ENCODE results near the gene PAX4. TPM values are rescaled to one million over a fixed set of nuclear protein-coding genes. Genes with fewer than 3 reads are reported as not detected.

Gene PAX4
- total RNA-seq (not detected), polyA plus RNA-seq (not detected)
- long read RNA-seq, donor 1 = 0 reads
- long read RNA-seq, donor 2 = 0 reads

DNA sequence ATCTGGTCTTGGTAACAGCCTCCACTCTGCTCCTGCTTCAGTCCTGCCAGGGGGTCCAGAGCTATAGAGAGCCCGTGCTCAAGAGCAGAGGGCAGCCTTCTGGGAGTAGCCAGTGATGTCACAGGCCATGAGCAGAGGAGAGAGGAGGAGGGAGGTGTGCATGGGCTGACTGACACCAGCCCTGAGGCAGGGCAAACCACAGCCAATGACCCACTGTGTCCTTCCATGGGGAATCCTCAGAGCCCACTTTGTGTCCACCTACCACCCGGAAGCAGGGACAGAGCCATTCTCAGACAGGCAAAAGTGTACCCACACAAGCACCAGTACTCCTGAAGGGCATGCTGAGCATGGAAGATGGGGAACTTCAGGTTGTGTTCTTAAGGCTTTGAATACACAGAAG lies at the start of gene PAX4:
Gene PAX4, minus strand, starts transcription at position 101 of the 400 bp plus-strand sequence. CDS start 2,214 bp downstream, outside the sequence.
- H3K27me3 ChIP-seq (replicated peaks in 1 of 7) = peaks cover 0 to 87% (median 24%) of the 10 kb centered on the region in 7 donors
- intact Hi-C loops (cut with DNase I; ENCODE audit: low total_unique reads) = no loop called here
- no peak within 1 kb of the TSS for H3K4me3 ChIP-seq
- no peaks in the 10 kb centered on the region for H3K9me3 ChIP-seq
- no peak for DNase-seq
- H3K4me1 ChIP-seq = peaks cover 0 to 16% (median 7%) of the 10 kb centered on the region in 6 donors
- H3K36me3 ChIP-seq = no peaks in the 10 kb centered on the region
- TF ChIP-seq CTCF (IDR thresholded peaks at IDR 0.05 in 8 of 11, conservative IDR thresholded peaks at IDR 0.05 in 3 of 11) (no peak), POLR2AphosphoS5 (IDR thresholded peaks at IDR 0.05) (no peak), POLR2A (IDR thresholded peaks at IDR 0.05) (no peak)
- H3K27ac ChIP-seq = no peak within 1 kb of the TSS
- 48 to 66% (median 51%) methylated on average over 2 of the region's 2 CpGs for WGBS, 5 donors

DNA sequence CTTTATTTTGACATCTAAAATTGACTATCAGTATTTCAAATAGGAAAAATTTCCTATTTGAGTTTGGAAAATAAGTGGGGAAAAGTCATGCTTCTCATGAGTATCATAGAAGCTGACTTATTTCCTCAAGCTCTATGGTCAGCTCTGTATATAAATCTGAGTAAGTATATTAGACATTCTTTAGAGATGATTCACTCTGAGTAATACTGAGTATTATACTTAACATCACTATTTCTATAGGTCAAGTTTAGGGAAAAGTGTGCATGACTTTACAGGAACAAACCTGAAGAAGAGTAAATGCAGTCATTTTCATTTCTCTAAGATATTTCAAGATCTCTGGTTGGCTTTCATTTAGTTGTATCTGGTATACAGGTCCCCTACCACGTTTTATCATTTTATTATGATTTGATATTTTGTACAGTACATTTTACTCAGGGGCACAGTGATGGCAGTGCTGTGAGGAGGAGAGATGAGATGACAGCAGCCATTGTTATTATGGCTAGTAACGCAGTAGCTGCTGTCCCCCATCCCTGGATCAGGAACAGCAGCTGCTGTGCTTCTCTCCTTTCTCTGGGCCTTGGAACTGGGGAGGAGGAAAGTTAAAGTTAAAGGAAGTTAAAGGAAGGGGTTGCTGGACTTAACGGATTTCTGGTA lies 49.2 kb upstream of the PAX4 start:
- DNase-seq = no peak
- Histone ChIP-seq H3K4me3 (no peak overlapping the region), H3K36me3 (peaks cover 0 to 49% (median 3%) of the 10 kb centered on the region in 6 donors), H3K27ac (peak overlapping the region in 1 of 8 donors; percentile 26), H3K27me3 (replicated peaks in 1 of 7) (no peaks in the 10 kb centered on the region), H3K9me3 (peaks cover 0 to 2% (median 0%) of the 10 kb centered on the region in 8 donors), H3K4me1 (peaks cover 0 to 35% (median 15%) of the 10 kb centered on the region in 6 donors)
- WGBS, 5 donors = 69 to 91% (median 81%) methylated on average over 3 of the region's 3 CpGs
- intact Hi-C loops (cut with DNase I; ENCODE audit: low total_unique reads) = no loop called here
- TF ChIP-seq POLR2A (IDR thresholded peaks at IDR 0.05) (no peak), CTCF (IDR thresholded peaks at IDR 0.05 in 8 of 11, conservative IDR thresholded peaks at IDR 0.05 in 3 of 11) (no peak), POLR2AphosphoS5 (IDR thresholded peaks at IDR 0.05) (no peak)

GRCh38 chr7:127666602-127667001 lies 48.7 kb upstream of the PAX4 start:
- Histone ChIP-seq H3K4me3 (no peak overlapping the region), H3K9me3 (no peaks in the 10 kb centered on the region), H3K27ac (no peak overlapping the region), H3K27me3 (replicated peaks in 1 of 7) (no peaks in the 10 kb centered on the region), H3K4me1 (peaks cover 0 to 35% (median 15%) of the 10 kb centered on the region in 6 donors), H3K36me3 (peaks cover 0 to 46% (median 3%) of the 10 kb centered on the region in 6 donors)
- intact Hi-C loops (cut with DNase I; ENCODE audit: low total_unique reads) = no loop called here
- TF ChIP-seq POLR2AphosphoS5 (IDR thresholded peaks at IDR 0.05) (no peak), POLR2A (IDR thresholded peaks at IDR 0.05) (no peak), CTCF (IDR thresholded peaks at IDR 0.05 in 8 of 11, conservative IDR thresholded peaks at IDR 0.05 in 3 of 11) (no peak)
- WGBS, 5 donors = 89 to 95% (median 92%) methylated on average over 4 of the region's 4 CpGs
- DNase-seq = no peak

- no peak overlapping the region for H3K4me3 ChIP-seq
- TF ChIP-seq POLR2A (IDR thresholded peaks at IDR 0.05) = no peak
- no peak for TF ChIP-seq CTCF (IDR thresholded peaks at IDR 0.05 in 8 of 11, conservative IDR thresholded peaks at IDR 0.05 in 3 of 11)
- no peak for TF ChIP-seq POLR2AphosphoS5 (IDR thresholded peaks at IDR 0.05)
- H3K4me1 ChIP-seq = peaks cover 0 to 40% (median 15%) of the 10 kb centered on the region in 6 donors
- intact Hi-C loops (cut with DNase I; ENCODE audit: low total_unique reads) = no loop called here
- H3K27me3 ChIP-seq (replicated peaks in 1 of 7) = no peaks in the 10 kb centered on the region
- H3K36me3 ChIP-seq = peaks cover 0 to 46% (median 6%) of the 10 kb centered on the region in 6 donors
- no peak for DNase-seq
- 88 to 95% (median 91%) methylated on average over 7 of the region's 7 CpGs for WGBS, 5 donors
- H3K27ac ChIP-seq = no peak overlapping the region
- no peaks in the 10 kb centered on the region for H3K9me3 ChIP-seq
Measured at GRCh38 chr7:127665922-127666321, 48.0 kb upstream of the PAX4 start.
